HEK293T (cell line): ENCODE data around the gene IFNG.

ENCODE experiments used
- CTCF ChIA-PET: fragments of 350-600 bp; formaldehyde crosslinking; extraction: SDS; loops from one replicate; lab custom pipeline; 2021; ENCODE audit warnings: antibody characterized with exemption, inconsistent platforms; lab: Yijun Ruan, JAX
- POLR2A ChIA-PET: fragments of 350-600 bp; formaldehyde crosslinking; extraction: SDS; loops from one replicate; lab custom pipeline; 2020; ENCODE audit warnings: antibody characterized with exemption, inconsistent platforms; lab: Yijun Ruan, JAX
- DNase-seq: peaks from one replicate; pipeline ENCODE4 v3.0.0; 2012; ENCODE audit warnings: mixed read lengths; ENCODE audit errors: extremely low spot score
- ARNT ChIP-seq: fragments of 450-650 bp; IDR thresholded peaks from 2 replicates; pipeline ENCODE4 v1.6.1; 2017; ENCODE audit warnings: mild to moderate bottlenecking
- BHLHE40 ChIP-seq: fragments of 450-650 bp; IDR thresholded peaks from 2 replicates; pipeline ENCODE4 v1.6.1; 2016; ENCODE audit warnings: mild to moderate bottlenecking, moderate library complexity, borderline replicate concordance
- CTBP1 ChIP-seq: fragments of 450-650 bp; IDR thresholded peaks from 2 replicates; pipeline ENCODE4 v1.6.1; 2016; ENCODE audit warnings: borderline replicate concordance
- ELF4 ChIP-seq: fragments of 450-650 bp; IDR thresholded peaks from 2 replicates; pipeline ENCODE4 v1.6.1; 2017; ENCODE audit warnings: antibody characterized with exemption
- FOXA1 ChIP-seq: fragments of 450-650 bp; IDR thresholded peaks from 2 replicates; pipeline ENCODE4 v1.6.1; 2016; ENCODE audit warnings: mild to moderate bottlenecking
- FOXK2 ChIP-seq: fragments of 450-650 bp; IDR thresholded peaks from 2 replicates; pipeline ENCODE4 v1.6.1; 2016; ENCODE audit warnings: mild to moderate bottlenecking
- FOXM1 ChIP-seq: fragments of 450-650 bp; IDR thresholded peaks from 2 replicates; pipeline ENCODE4 v1.6.1; 2017; ENCODE audit warnings: mild to moderate bottlenecking, borderline replicate concordance
- HDGF ChIP-seq: fragments of 450-650 bp; IDR thresholded peaks from 2 replicates; pipeline ENCODE4 v1.6.1; 2017; ENCODE audit warnings: antibody characterized with exemption, borderline replicate concordance
- L3MBTL2 ChIP-seq: fragments of 450-650 bp; conservative IDR thresholded peaks from 2 replicates; pipeline ENCODE4 v1.6.1; 2016; ENCODE audit warnings: mild to moderate bottlenecking
- LEF1 ChIP-seq: fragments of 450-650 bp; IDR thresholded peaks from 2 replicates; pipeline ENCODE4 v1.6.1; 2017; ENCODE audit warnings: mild to moderate bottlenecking, borderline replicate concordance
- NFRKB ChIP-seq: fragments of 450-650 bp; IDR thresholded peaks from 2 replicates; pipeline ENCODE4 v1.6.1; 2016; ENCODE audit warnings: mild to moderate bottlenecking, moderate library complexity
- PKNOX1 ChIP-seq: fragments of 450-650 bp; IDR thresholded peaks from 2 replicates; pipeline ENCODE4 v1.6.1; 2016
- SP1 ChIP-seq: fragments of 450-650 bp; IDR thresholded peaks from 2 replicates; pipeline ENCODE4 v1.6.1; 2017
- SUZ12 ChIP-seq: fragments of 450-650 bp; IDR thresholded peaks from 2 replicates; pipeline ENCODE4 v1.6.1; 2016; ENCODE audit warnings: mild to moderate bottlenecking
- TARDBP ChIP-seq: fragments of 450-650 bp; IDR thresholded peaks from 2 replicates; pipeline ENCODE4 v1.6.1; 2016
- ZNF384 ChIP-seq: fragments of 450-650 bp; IDR thresholded peaks from 2 replicates; pipeline ENCODE4 v1.6.1; 2016

IFNG gene

GRCh38 chr12:68158432-68158831 lies 1.1 kb downstream of the IFNG start:
- CTCF ChIA-PET: interaction anchor here (0.7 to 1.3 kb wide), 8 partner anchors 8 to 122 kb away, joined by 3 to 4 read pairs (median 4); no protein-coding TSS in a partner anchor
- POLR2A ChIA-PET: no interaction called here
- TF ChIP-seq SUZ12 (no peak), NFRKB (no peak), ELF4 (no peak), FOXA1 (no peak), TARDBP (no peak), L3MBTL2 (no peak), CTBP1 (no peak), SP1 (no peak), BHLHE40 (no peak), PKNOX1 (no peak), HDGF (no peak), FOXM1 (no peak), ARNT (no peak), ZNF384 (no peak), FOXK2 (no peak), LEF1 (no peak)
- DNase-seq: no peak

GRCh38 chr12:68157380-68157779 lies 2.2 kb downstream of the IFNG start:
- ChIA-PET CTCF (interaction anchor here (0.6 to 1.7 kb wide), 2 partner anchors 117 to 160 kb away, joined by 3 to 6 read pairs; no protein-coding TSS in a partner anchor), POLR2A (no interaction called here)
- DNase-seq: no peak
- TF ChIP-seq ELF4 (no peak), FOXM1 (no peak), L3MBTL2 (no peak), TARDBP (no peak), SUZ12 (no peak), LEF1 (no peak), NFRKB (no peak), FOXK2 (no peak)

GRCh38 chr12:68156636-68157035 lies 2.9 kb downstream of the IFNG start:
- DNase-seq: no peak
- POLR2A ChIA-PET: no interaction called here
- CTCF ChIA-PET: interaction anchor here (1.7 kb wide), 1 partner anchor 116 kb away, joined by 6 read pairs; no protein-coding TSS in a partner anchor
- TF ChIP-seq CTBP1 (no peak), SUZ12 (no peak), FOXK2 (no peak), TARDBP (no peak), HDGF (no peak), FOXA1 (no peak), BHLHE40 (no peak), FOXM1 (no peak), ELF4 (no peak), PKNOX1 (no peak), ARNT (no peak), NFRKB (no peak), LEF1 (no peak), L3MBTL2 (no peak), ZNF384 (no peak), SP1 (no peak)

GRCh38 chr12:68154779-68155178 lies 4.8 kb downstream of the IFNG start:
- ChIA-PET POLR2A (no interaction called here), CTCF (no interaction called here)
- TF ChIP-seq SP1 (no peak), HDGF (no peak), CTBP1 (no peak), ELF4 (no peak)
- no peak for DNase-seq

GRCh38 chr12:68148261-68148951 lies 11.1 kb downstream of the IFNG start:
- DNase-seq: no peak
- POLR2A ChIA-PET: no interaction called here
- no peak for TF ChIP-seq LEF1
- TF ChIP-seq SP1: no peak
- TF ChIP-seq ZNF384: no peak
- TF ChIP-seq FOXM1: no peak
- no peak for TF ChIP-seq FOXK2
- TF ChIP-seq ARNT: no peak
- TF ChIP-seq L3MBTL2: no peak
- TF ChIP-seq PKNOX1: no peak
- no peak for TF ChIP-seq ELF4
- TF ChIP-seq SUZ12: no peak
- TF ChIP-seq FOXA1: no peak
- no peak for TF ChIP-seq HDGF
- TF ChIP-seq NFRKB: no peak
- TF ChIP-seq BHLHE40: no peak
- TF ChIP-seq TARDBP: no peak
- TF ChIP-seq CTBP1: no peak
- CTCF ChIA-PET: interaction anchor here (1.9 kb wide), 1 partner anchor 10 kb away, joined by 4 read pairs; no protein-coding TSS in a partner anchor

GRCh38 chr12:68140556-68140955 lies 19.0 kb downstream of the IFNG start:
- DNase-seq: no peak
- ChIA-PET POLR2A (no interaction called here), CTCF (no interaction called here)
- TF ChIP-seq ZNF384: no peak
- no peak for TF ChIP-seq L3MBTL2
- TF ChIP-seq NFRKB: no peak
- TF ChIP-seq LEF1: no peak
- TF ChIP-seq HDGF: no peak
- TF ChIP-seq SUZ12: no peak
- no peak for TF ChIP-seq BHLHE40
- no peak for TF ChIP-seq FOXK2
- TF ChIP-seq ELF4: no peak
- TF ChIP-seq FOXM1: no peak
